PC-3 (cell line): ENCODE measurements around the gene TMEM219. TPM values are rescaled to one million over a fixed set of nuclear protein-coding genes. Genes with fewer than 3 reads are reported as not detected.

ENCODE experiments used
- ATAC-seq: fragments of 200-7000 bp; cut with Tn5 transposase; 2 replicates; pipeline ENCODE4 v1.9.1; 2020; ENCODE audit warnings: mild to moderate bottlenecking, moderate library complexity
- BruUV-seq: library from RNA; stranded (reverse); fragments of 400-500 nt; replicated peaks from 2 replicates; lab custom pipeline; 2021; lab: Mats Ljungman, UMichigan
- CTCF ChIA-PET: fragments of 300-600 bp; sonication (Branson Sonifier 250); formaldehyde crosslinking; loops from one replicate; lab custom pipeline; 2022; ENCODE audit warnings: antibody characterized with exemption; lab: Charles Lee
- POLR2A ChIA-PET: fragments of 300-600 bp; sonication (Branson Sonifier 250); formaldehyde crosslinking; loops from one replicate; lab custom pipeline; 2022; ENCODE audit warnings: antibody characterized with exemption; ENCODE audit not compliant: unreplicated experiment; lab: Charles Lee
- DNase-seq: peaks from one replicate; pipeline ENCODE4 v3.0.0-alpha.2; 2015
- H2AFZ ChIP-seq: fragments of 300-600 bp; sonication (generic); 2 replicates; pipeline ENCODE4 v1.6.0; 2016; ENCODE audit warnings: antibody characterized with exemption, low read length
- H3F3A ChIP-seq: fragments of 300-600 bp; sonication (generic); one replicate; pipeline ENCODE4 v1.6.0; 2017; ENCODE audit warnings: antibody characterized with exemption, low read length, control low read depth, mild to moderate bottlenecking; ENCODE audit not compliant: unreplicated experiment
- H3K27ac ChIP-seq: fragments of 300-600 bp; sonication (generic); 2 replicates; pipeline ENCODE4 v1.5.1; 2016; ENCODE audit warnings: mild to moderate bottlenecking, low read length
- H3K27me3 ChIP-seq: fragments of 300-600 bp; sonication (generic); 2 replicates; pipeline ENCODE4 v1.6.1; 2016; ENCODE audit warnings: low read length, mixed read lengths
- H3K36me3 ChIP-seq: fragments of 300-600 bp; sonication (generic); 2 replicates; pipeline ENCODE4 v1.6.1; 2016; ENCODE audit warnings: low read depth, mixed run types, low read length, mixed read lengths
- H3K4me1 ChIP-seq: fragments of 300-600 bp; sonication (generic); 2 replicates; pipeline ENCODE4 v1.5.1; 2016; ENCODE audit warnings: low read length; ENCODE audit not compliant: insufficient read depth
- H3K4me2 ChIP-seq: fragments of 300-600 bp; sonication (generic); 2 replicates; pipeline ENCODE4 v1.6.0; 2016; ENCODE audit warnings: low read length
- H3K4me3 ChIP-seq: fragments of 300-600 bp; sonication (generic); 2 replicates; pipeline ENCODE4 v1.5.1; 2016; ENCODE audit warnings: mild to moderate bottlenecking, low read length, mixed read lengths
- H3K79me2 ChIP-seq: fragments of 300-600 bp; sonication (generic); 2 replicates; pipeline ENCODE4 v1.6.1; 2017; ENCODE audit warnings: low read length, mixed read lengths
- H3K9ac ChIP-seq: fragments of 300-600 bp; sonication (generic); 2 replicates; pipeline ENCODE4 v1.6.0; 2016; ENCODE audit warnings: mild to moderate bottlenecking, low read length
- H3K9me2 ChIP-seq: fragments of 300-600 bp; sonication (generic); replicated peaks from 2 replicates; pipeline ENCODE4 v1.6.1; 2016; ENCODE audit warnings: mixed run types, low read length, mixed read lengths
- H3K9me3 ChIP-seq: fragments of 300-600 bp; sonication (generic); 2 replicates; pipeline ENCODE4 v1.6.1; 2016; ENCODE audit warnings: low read length, mixed read lengths
- H4K20me1 ChIP-seq: fragments of 300-600 bp; sonication (generic); 2 replicates; pipeline ENCODE4 v1.6.1; 2016; ENCODE audit warnings: low read length, mixed read lengths
- EZH2 ChIP-seq: fragments of 300-600 bp; sonication (generic); IDR thresholded peaks from one replicate; pipeline ENCODE4 v1.6.1; 2017; ENCODE audit warnings: antibody characterized with exemption, mild to moderate bottlenecking, low read length; ENCODE audit not compliant: unreplicated experiment
- EZH2phosphoT487 ChIP-seq: fragments of 300-600 bp; sonication (generic); IDR thresholded peaks from 2 replicates; pipeline ENCODE4 v1.6.1; 2018; ENCODE audit warnings: mild to moderate bottlenecking, antibody characterized with exemption, low read length, borderline replicate concordance
- intact Hi-C: fragments of 100-400 bp; cut with micrococcal nuclease; formaldehyde crosslinking; loops from 2 replicates; pipeline ENCODE4 v1.9.0; 2023
- total RNA-seq: library from RNA; depleted of rRNA; stranded (reverse); fragments of >200 nt; gene quantifications from 2 replicates; pipeline ENCODE4 v1.2.3, GENCODE V29; 2014
- TF ChIP-seq, protein P1 (sequence below): fragments of 300-600 bp; sonication (generic); conservative IDR thresholded peaks from 2 replicates; pipeline ENCODE4 v1.5.1; 2017; ENCODE audit warnings: antibody characterized with exemption, low read depth, mild to moderate bottlenecking, low read length

TMEM219 gene
- total RNA-seq, 1 experiment from 2014 or later: 60.9 TPM

DNA sequence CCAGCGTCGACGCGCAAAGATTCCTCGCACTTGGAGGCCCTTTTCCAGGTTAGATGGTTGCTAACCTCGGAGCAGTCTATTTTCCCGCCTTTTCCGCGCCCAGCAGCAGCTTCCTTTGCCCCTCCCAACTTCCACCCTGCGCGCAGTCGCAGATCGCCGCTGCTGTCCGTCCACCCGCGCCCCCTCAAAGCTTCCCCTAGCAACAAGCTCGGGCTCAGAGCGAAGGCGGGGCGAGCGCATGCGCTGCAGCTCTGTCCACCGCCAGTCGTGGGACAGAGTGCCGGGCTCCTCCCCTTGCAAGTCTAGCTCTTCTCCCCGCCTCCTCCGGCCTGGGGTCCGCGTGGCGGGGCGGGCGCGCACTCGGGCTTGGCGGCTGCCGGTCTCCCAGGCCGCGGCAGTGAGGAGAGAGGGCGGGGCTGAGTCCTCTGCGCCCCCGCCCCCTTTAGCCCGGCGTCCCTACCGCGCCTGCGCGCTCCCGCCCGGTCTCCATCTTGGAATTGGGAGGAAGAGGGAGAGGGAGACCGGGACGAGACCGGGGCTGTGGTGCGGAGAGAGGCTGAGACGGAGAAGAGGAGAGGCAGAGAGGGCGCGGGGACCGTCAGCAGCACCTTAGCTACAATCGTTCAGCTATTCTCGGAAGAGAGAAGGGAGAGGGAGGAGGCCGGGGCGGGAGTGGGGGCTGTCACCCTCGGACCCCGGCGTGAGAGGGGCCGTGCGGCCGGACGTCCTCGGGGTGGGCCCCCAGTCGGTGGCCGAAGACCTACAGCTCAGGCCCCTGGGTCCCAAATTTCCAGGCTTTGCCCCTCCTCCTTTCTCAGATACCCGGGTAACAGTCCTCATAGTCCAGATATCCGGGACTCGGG is 11.7 kb downstream of the TMEM219 start, which contains the start of gene TAOK2:
Gene TAOK2 (plus strand): TSS at position 485 of the 863 bp plus-strand sequence. CDS start 3,905 bp downstream, outside the sequence.
- peaks cover 26% of the 10 kb centered on the region for H4K20me1 ChIP-seq
- TSS peak; percentile 59 for BruUV-seq

GRCh38 chr16:29974291-29975133 is 12.6 kb downstream of the TMEM219 start:
- peak; percentile 4 for DNase-seq
- no TSS peak for BruUV-seq
- Histone ChIP-seq H3K4me1 (peaks cover 22% of the 10 kb centered on the region), H3K9me3 (no peaks in the 10 kb centered on the region), H3K27ac (no peak overlapping the region), H3F3A (no peaks in the 10 kb centered on the region), H3K27me3 (no peaks in the 10 kb centered on the region), H3K4me2 (peak overlapping the region; percentile 98), H3K4me3 (peak overlapping the region; percentile 98), H3K79me2 (peaks cover 47% of the 10 kb centered on the region), H2AFZ (peak overlapping the region; percentile 74; the same call in 1 of the 2 replicates), H3K9me2 (no peaks in the 10 kb centered on the region), H3K9ac (peak overlapping the region; percentile 93), H3K36me3 (peaks cover 16% of the 10 kb centered on the region; the same call in 1 of the 2 replicates), H4K20me1 (peaks cover 26% of the 10 kb centered on the region)
- POLR2A ChIA-PET: no interaction called here
- intact Hi-C loops: loop anchor here (5.0 kb wide), 1 partner anchor 47 kb away; the partner anchor contains the start of gene KCTD13
- TF ChIP-seq EZH2phosphoT487 (no peak), EZH2 (no peak)
- TF ChIP-seq, protein P1, sequence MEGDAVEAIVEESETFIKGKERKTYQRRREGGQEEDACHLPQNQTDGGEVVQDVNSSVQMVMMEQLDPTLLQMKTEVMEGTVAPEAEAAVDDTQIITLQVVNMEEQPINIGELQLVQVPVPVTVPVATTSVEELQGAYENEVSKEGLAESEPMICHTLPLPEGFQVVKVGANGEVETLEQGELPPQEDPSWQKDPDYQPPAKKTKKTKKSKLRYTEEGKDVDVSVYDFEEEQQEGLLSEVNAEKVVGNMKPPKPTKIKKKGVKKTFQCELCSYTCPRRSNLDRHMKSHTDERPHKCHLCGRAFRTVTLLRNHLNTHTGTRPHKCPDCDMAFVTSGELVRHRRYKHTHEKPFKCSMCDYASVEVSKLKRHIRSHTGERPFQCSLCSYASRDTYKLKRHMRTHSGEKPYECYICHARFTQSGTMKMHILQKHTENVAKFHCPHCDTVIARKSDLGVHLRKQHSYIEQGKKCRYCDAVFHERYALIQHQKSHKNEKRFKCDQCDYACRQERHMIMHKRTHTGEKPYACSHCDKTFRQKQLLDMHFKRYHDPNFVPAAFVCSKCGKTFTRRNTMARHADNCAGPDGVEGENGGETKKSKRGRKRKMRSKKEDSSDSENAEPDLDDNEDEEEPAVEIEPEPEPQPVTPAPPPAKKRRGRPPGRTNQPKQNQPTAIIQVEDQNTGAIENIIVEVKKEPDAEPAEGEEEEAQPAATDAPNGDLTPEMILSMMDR: no peak
- CTCF ChIA-PET: no interaction called here
- ATAC-seq: no peak

More for the DNA sequence above, 11.7 kb downstream of the TMEM219 start, which contains the start of gene TAOK2:
- Histone ChIP-seq H3K9me3 (no peaks in the 10 kb centered on the region), H3K9ac (peak within 1 kb of the TSS; percentile 93), H3K27ac (peak within 1 kb of the TSS; percentile 37; the same call in 1 of the 2 replicates), H3K79me2 (peaks cover 47% of the 10 kb centered on the region), H3K4me2 (peak within 1 kb of the TSS; percentile 98), H3K4me3 (peak within 1 kb of the TSS; percentile 98), H3K4me1 (peaks cover 22% of the 10 kb centered on the region), H3K27me3 (no peaks in the 10 kb centered on the region), H3K36me3 (peaks cover 9% of the 10 kb centered on the region; the same call in 1 of the 2 replicates), H3F3A (no peaks in the 10 kb centered on the region), H3K9me2 (no peaks in the 10 kb centered on the region), H2AFZ (peak within 1 kb of the TSS; percentile 74)
- ChIA-PET POLR2A (interaction anchor here (0.6 to 0.9 kb wide), 5 partner anchors 29 to 162 kb away, joined by 3 to 6 read pairs (median 5); partner anchors contain the start of genes ALDOA, ASPHD1, KCTD13 and SEZ6L2), CTCF (interaction anchor here (0.5 to 0.8 kb wide), 2 partner anchors 11 to 273 kb away, joined by 5 read pairs; partner anchors contain the start of gene TMEM219)
- DNase-seq (peak; percentile 95), ATAC-seq (peak; percentile 99)
- intact Hi-C loops: loop anchor here (5.0 kb wide), 1 partner anchor 46 kb away; the partner anchor contains the start of gene KCTD13
- no peak for TF ChIP-seq EZH2phosphoT487
- TF ChIP-seq, protein P1: no peak
- no peak for TF ChIP-seq EZH2
